SJSA1 (cell line): ENCODE measurements around the gene GH2. TPM values are rescaled to one million over a fixed set of nuclear protein-coding genes. Genes with fewer than 3 reads are reported as not detected.
A peak's percentile ranks its signal among the peaks of the same experiment; 100 is the strongest.
"Not testable (repeated sequence)": the region's sequence is repeated elsewhere in the genome, so short reads cannot be mapped to it uniquely, and the experiment has no call there.

ENCODE experiments used
- DNase-seq, 2 experiments: peaks; one replicate each; pipeline ENCODE4 v3.0.0-alpha.2; 2015 to 2020; ENCODE audit warnings: low spot score in 2 of 2, low read depth in 1 of 2
- H3K27ac ChIP-seq: fragments of 250-450 bp; sonication (Bioruptor Pico); 2 replicates; pipeline ENCODE4 v1.5.1; 2020; ENCODE audit warnings: mild to moderate bottlenecking, moderate library complexity
- H3K27me3 ChIP-seq: fragments of 250-450 bp; sonication (Bioruptor Pico); replicated peaks from 2 replicates; pipeline ENCODE4 v1.5.1; 2020; ENCODE audit warnings: mild to moderate bottlenecking, moderate library complexity
- H3K36me3 ChIP-seq: fragments of 250-450 bp; sonication (Bioruptor Pico); 2 replicates; pipeline ENCODE4 v1.5.1; 2020; ENCODE audit warnings: mild to moderate bottlenecking
- H3K4me1 ChIP-seq: fragments of 250-450 bp; sonication (Bioruptor Pico); replicated peaks from 2 replicates; pipeline ENCODE4 v1.6.1; 2021; ENCODE audit warnings: mild to moderate bottlenecking
- H3K4me3 ChIP-seq: fragments of 250-450 bp; sonication (Bioruptor Pico); 2 replicates; pipeline ENCODE4 v1.5.1; 2020; ENCODE audit warnings: mild to moderate bottlenecking
- H3K9me3 ChIP-seq: fragments of 250-450 bp; sonication (Bioruptor Pico); replicated peaks from 2 replicates; pipeline ENCODE4 v1.5.1; 2020; ENCODE audit warnings: mild to moderate bottlenecking
- total RNA-seq: library from RNA; depleted of rRNA; stranded (reverse); fragments of >200 nt; shearing (Covaris generic); gene quantifications from 2 replicates; pipeline ENCODE4 v1.2.3, GENCODE V29; 2014; rRNA removed

Gene GH2
- total RNA-seq: not detected in 2 replicates

DNA sequence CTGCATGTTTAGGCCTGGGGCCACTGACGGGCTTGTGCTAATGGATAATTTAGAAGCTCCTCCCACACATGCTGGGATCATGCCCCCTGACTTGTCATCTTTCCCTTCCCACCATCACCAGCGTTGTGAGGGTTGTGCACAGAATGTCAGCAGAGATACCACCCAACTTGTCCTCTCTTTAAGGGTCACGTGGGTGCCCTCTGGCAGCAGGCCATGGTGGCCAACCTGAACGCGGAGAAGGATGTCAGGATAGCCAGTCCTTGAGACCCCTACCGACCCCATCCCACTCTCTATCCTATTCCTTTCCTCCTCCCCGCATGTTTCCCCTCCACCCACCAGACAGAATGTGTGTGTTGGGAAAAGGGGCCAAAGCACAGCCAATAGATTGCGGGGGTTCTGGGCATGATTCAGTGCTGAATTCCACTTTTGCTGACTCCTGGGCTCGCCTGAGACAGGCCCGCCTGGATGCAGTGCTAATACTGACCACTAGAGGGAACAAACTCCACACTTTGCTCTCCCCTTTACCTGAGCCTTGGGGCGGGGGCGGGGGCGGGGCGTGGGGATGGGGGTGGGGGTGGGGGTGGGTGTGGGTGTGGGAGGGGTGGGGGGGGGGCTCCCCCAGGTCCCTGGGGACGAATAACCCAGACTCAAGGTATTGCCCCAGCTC, at the start of gene GH2:
Gene GH2, minus strand, starts transcription at position 10 of the 667 bp plus-strand sequence. CDS start 143 bp downstream, outside the sequence.
- H3K4me1 ChIP-seq: no peaks in the 10 kb centered on the region
- H3K27ac ChIP-seq: no peak within 1 kb of the TSS
- no peaks in the 10 kb centered on the region for H3K27me3 ChIP-seq
- no peaks in the 10 kb centered on the region for H3K9me3 ChIP-seq
- H3K36me3 ChIP-seq: no peaks in the 10 kb centered on the region
- peak in 1 of 2 experiments; percentile 52 for DNase-seq
- H3K4me3 ChIP-seq: no peak within 1 kb of the TSS

DNA sequence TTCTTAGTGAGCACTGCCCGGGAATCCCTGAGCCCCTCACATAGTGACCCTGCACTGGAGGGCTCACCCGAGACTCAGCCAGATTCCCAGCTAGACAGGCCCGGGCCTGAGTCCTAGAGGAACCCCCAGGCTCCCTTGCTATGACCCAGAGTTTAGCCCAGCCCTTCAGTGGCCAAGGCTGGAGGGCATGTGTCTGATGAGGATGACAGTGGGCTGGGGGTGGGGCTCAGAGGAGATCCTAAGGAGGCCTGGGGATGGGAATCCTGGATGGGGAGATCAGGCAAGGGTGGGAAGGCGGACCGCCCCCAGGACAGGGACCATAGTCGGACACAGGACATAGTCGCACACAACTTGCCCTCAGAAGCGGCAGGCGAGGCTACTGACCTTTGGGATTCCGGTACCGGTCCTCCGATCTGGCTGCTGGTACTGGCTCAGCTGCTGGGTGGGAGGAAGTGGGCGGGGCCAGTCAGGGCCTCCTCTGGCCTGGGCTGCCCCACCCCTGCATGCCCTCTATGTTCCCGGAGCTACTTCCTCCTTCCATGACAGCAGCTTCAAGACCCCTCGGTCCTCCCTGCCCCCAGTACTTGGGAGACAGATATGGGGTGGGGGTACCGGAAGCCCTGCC, 49.3 kb upstream of the GH2 start:
- H3K9me3 ChIP-seq: no peaks in the 10 kb centered on the region
- H3K36me3 ChIP-seq: no peaks in the 10 kb centered on the region
- H3K27ac ChIP-seq: no peak overlapping the region
- DNase-seq: no peak
- peaks cover 2% of the 10 kb centered on the region for H3K27me3 ChIP-seq
- no peak overlapping the region for H3K4me3 ChIP-seq
- no peaks in the 10 kb centered on the region for H3K4me1 ChIP-seq

DNA sequence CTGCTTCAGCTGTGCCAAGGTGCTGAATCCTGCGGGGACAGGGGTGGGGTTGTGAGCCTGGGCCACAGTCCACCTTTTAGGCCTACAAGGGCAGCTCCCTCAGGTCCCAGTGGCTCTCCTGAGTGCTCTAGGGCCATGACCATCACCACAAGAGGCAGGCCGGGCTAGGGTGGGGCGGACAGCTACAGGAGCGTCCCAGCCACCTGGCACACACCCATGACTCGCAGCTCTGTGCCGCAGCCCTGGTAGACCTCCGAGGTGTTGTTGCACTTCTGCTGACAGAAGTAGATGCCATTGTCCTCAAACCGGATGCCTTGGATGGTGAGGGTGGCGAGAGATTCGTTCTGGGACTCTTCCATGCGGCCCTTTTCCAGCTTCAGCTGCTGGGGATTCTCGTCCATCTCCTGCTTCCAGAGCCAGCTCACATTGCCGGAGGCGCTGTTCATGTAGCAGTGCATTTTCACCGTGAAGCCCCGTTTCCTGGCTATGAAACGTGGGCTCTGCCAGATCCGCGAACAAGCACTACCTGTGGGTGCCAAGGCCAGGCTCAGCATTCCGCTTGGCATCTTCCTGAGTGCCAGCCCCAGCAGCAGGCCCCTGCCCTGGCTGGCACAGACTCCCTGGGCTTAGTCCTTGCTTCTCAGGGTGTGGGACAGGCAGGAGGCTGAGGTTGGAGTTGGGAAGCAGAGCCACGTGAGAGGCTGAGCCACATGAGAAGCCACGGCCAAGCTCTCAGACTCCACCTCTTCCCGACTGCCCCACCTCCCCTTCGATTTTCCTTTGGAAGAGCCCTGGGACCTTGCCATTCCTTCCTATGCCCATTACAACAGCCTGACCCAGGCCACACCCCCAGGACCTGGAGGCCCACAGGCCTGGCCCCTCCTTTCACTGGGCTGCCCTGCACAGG, 48.4 kb upstream of the GH2 start:
- no peak overlapping the region for H3K4me3 ChIP-seq
- no peak overlapping the region for H3K27ac ChIP-seq
- no peak for DNase-seq
- H3K9me3 ChIP-seq: no peaks in the 10 kb centered on the region
- no peaks in the 10 kb centered on the region for H3K4me1 ChIP-seq
- H3K27me3 ChIP-seq: no peaks in the 10 kb centered on the region; the same call in none of the 2 replicates
- no peaks in the 10 kb centered on the region for H3K36me3 ChIP-seq

DNA sequence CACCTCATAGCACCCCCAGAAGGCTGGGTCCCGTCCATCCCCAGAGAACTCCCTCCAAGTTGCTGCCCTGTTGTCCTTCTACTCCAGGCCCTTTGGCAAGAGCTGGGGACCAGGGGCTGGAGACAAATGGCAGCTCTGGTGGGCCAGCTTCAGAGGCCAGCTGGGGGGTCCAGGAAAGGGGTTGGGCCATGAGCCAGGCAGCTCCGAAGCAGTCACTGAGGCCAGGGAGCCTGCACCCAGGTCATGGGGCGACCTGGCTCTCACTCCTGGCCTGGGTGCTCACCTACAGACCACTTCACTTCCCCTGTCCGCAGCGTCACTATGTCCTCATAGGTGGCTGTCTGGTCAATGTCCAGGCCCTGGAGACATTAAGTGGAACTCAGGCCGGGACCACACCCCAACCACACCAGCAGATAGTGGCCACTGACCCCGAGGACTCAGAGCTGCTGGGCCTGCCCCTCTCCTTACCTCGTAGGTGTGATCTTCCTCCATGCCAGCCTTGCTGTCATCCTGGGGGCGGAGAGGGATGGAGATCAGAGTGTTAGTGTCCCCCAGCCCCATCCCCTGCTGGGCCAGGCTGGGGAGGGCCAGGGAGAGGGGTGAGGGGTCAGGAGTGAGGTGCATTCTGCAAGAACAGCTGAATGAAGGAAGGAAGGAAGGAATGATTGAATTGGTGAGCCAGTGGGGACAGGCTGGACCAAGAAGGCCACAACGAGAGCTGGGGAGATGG, 47.4 kb upstream of the GH2 start:
- Histone ChIP-seq H3K36me3 (no peaks in the 10 kb centered on the region), H3K27me3 (no peaks in the 10 kb centered on the region; the same call in none of the 2 replicates), H3K9me3 (no peaks in the 10 kb centered on the region), H3K4me3 (no peak overlapping the region), H3K27ac (no peak overlapping the region), H3K4me1 (no peaks in the 10 kb centered on the region)
- no peak for DNase-seq

DNA sequence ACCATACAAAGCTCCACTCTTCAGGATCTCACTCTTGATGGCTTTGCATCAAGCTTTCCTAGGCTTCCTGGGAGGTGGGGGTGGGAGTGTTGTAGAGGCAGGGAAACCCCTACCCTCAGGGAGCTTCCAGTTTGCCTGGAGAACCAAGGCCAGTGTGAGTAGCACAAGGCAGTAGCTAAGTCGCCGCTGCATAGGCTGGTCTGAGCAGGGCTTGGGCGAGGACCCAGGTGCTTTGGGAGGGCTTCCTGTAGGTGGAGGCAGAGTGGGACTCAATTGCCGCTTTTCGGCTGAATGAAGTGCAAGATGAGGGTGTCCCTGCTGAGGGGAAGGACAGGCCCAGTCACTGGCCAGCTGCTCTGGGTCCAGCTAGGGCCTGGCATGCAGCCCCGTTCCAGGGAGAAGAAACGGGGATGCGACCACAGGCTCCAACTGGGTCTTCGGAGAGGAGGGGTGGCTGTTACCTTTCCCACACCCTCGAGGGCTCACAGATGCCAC, 46.5 kb upstream of the GH2 start:
- Histone ChIP-seq H3K27me3 (no peaks in the 10 kb centered on the region; the same call in none of the 2 replicates), H3K4me3 (no peak overlapping the region), H3K36me3 (no peaks in the 10 kb centered on the region), H3K27ac (no peak overlapping the region), H3K9me3 (no peaks in the 10 kb centered on the region), H3K4me1 (no peaks in the 10 kb centered on the region)
- no peak for DNase-seq

DNA sequence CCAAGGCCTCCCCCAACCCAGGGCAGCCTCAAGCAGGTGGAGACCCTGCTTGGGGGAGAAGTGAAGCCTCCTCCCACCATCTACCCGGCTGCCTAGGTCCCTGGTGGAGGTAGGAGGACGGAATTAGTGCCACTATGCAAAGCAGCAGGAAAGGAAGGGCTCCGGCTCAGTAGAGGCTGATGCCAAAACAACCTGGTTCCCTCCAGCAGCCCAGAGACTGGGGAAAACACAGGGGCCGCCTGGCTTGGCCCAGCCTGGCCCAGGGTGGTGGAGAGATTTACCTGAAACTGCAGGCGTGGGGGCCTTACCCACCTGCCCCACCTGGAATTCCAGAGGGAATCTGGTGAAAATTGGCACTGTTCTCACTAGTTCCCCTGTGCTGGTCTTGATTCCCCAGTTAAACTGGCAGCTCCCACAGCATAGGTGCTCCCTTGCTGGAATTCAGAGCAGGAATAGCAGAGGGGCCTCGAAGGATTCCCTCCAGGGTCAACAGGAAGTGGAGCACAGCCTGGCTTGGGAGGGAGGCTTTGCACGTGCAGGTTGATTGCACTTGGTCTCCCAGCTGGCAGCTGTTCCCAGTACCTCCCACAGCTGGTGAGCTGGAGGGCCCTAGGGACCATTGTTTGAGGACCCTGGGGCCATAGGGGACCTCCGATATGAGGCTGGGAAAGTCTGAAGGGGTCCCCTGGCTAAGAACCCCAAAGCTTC, 45.9 kb upstream of the GH2 start:
- no peak overlapping the region for H3K27ac ChIP-seq
- no peaks in the 10 kb centered on the region; the same call in none of the 2 replicates for H3K27me3 ChIP-seq
- no peak for DNase-seq
- H3K4me3 ChIP-seq: no peak overlapping the region
- no peaks in the 10 kb centered on the region for H3K4me1 ChIP-seq
- H3K36me3 ChIP-seq: no peaks in the 10 kb centered on the region
- no peaks in the 10 kb centered on the region for H3K9me3 ChIP-seq

DNA sequence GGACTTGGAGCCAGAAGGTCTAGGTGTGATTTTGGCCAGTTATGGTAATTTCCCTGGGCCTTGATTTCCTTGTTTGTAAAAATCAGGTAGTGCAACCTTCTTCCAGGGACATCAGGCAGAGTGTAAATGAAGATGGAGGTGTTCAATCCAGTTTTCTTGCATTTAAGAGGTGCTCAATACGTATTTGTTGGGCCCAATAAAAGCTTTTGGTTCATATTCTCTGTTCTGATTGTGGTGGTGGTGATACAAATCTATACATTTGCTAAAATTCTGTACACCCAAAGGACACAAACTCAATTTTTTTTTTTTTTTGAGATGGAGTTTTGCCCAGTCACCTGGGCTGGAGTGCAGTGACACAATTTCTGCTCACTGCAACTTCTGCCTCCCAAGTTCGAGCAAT, 44.4 kb upstream of the GH2 start:
- DNase-seq: no peak
- Histone ChIP-seq H3K4me3 (no peak overlapping the region), H3K27ac (no peak overlapping the region), H3K9me3 (no peaks in the 10 kb centered on the region), H3K27me3 (no peaks in the 10 kb centered on the region; the same call in none of the 2 replicates), H3K4me1 (no peaks in the 10 kb centered on the region), H3K36me3 (no peaks in the 10 kb centered on the region)

DNA sequence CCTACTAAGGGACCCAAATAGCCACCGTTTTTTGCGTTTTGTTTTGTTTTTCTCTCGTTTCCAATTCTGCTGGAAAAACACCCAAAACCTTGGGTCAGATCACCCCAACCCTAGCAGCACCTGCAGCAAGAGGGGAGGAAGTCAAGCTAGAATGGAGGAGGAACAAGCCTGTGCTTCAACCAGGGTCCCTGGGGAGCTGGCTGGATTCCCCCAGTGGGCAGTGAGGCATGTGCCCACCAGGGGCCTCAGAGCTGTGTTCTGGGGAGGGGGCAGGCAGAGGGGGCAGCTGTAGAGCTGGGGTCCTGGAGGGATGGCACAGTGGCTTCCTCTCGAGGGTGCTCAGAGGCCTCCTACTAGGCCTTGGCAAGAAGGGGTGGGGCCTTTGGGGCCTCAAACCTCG, 43.9 kb upstream of the GH2 start:
- Histone ChIP-seq H3K27ac (no peak overlapping the region), H3K4me1 (no peaks in the 10 kb centered on the region), H3K36me3 (no peaks in the 10 kb centered on the region), H3K9me3 (no peaks in the 10 kb centered on the region), H3K27me3 (no peaks in the 10 kb centered on the region; the same call in none of the 2 replicates), H3K4me3 (no peak overlapping the region)
- no peak for DNase-seq

DNA sequence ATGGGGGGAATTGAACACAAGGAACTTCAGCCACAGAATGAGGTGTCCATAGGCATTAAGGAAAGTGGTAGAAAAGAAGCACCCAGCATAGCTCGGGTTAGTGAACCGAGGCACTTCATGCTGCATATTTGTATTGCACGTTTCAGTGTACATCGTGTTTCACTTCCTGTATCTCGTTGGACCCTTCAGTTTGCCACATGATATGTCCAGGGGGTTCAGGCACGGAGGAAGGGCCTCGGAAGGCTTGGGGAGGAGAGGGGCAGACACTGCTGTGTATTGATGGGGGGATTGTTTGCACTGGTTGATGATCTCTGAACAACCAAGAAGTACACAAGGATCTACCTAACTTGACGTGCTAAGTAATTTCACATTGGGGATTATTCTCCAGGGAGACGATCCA, 40.7 kb upstream of the GH2 start:
- not testable (repeated sequence) for DNase-seq, H3K9me3 ChIP-seq, H3K36me3 ChIP-seq, H3K4me3 ChIP-seq, H3K4me1 ChIP-seq, H3K27me3 ChIP-seq, H3K27ac ChIP-seq

DNA sequence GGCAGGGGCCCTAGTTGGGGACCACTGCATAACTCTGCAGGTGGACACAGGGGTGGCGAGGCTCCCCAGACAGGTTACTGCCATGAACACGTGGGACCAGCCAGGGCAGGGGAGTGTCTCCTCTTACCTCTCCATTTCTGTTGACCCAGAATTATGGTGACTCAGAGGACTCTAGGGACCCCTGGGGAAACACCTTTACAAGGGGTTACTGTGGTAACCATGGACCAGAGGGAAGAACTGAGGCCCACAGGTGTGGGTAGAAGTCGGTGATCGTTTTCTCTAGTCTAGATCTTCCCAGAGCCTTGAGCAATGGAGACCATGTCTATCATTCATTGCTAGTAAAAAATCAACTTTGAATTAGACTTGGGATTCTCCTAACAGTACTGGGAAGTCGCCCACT, 39.0 kb upstream of the GH2 start:
- H3K4me3 ChIP-seq, DNase-seq, H3K27me3 ChIP-seq, H3K9me3 ChIP-seq, H3K4me1 ChIP-seq, H3K27ac ChIP-seq, H3K36me3 ChIP-seq: not testable (repeated sequence)

DNA sequence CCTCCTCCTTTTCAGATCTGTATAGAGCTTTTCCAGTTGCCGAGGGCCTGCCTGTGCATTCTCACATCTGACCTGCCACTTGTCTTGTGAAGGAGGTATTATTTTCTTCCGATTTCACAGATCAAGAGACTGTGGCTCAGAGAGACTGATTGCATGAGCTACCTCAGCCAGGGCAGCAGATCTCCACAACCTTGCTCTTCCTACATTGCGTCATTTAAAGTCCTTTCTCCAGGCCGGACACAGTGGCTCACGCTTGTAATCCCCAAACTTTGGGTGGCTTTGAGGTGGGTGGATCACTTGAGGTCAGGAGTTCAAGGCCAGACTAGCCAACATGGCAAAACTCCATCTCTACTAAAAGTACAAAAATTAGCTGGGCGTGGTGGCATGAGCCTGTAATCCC, 38.3 kb upstream of the GH2 start:
- not testable (repeated sequence) for DNase-seq, H3K27ac ChIP-seq, H3K4me1 ChIP-seq, H3K9me3 ChIP-seq, H3K36me3 ChIP-seq, H3K4me3 ChIP-seq, H3K27me3 ChIP-seq

DNA sequence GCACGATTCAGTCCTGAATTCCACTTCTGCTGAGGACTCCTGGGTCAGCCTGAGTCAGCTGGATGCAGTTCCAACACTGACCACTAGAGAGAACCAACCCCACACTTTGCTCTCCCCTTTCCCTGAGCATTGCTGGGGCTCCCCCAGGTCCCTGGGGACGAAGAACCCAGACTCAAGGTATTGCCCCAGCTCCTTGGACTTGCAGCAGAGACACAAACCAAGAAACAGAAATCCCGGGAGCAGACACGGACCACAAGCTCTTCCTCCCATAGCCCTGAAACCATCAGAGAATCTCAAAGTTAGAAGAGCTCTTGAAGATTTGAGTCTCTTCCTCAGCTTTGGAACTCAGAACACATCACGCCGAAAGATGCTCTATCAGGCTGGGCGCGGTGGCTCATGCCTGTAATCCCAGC, 37.6 kb upstream of the GH2 start:
- Histone ChIP-seq H3K27me3 (peaks cover 5% of the 10 kb centered on the region; the same call in 1 of the 2 replicates), H3K36me3 (no peaks in the 10 kb centered on the region), H3K4me1 (no peaks in the 10 kb centered on the region), H3K4me3 (no peak overlapping the region), H3K27ac (no peak overlapping the region), H3K9me3 (no peaks in the 10 kb centered on the region)
- peak; percentile 54 to 69 for DNase-seq

DNA sequence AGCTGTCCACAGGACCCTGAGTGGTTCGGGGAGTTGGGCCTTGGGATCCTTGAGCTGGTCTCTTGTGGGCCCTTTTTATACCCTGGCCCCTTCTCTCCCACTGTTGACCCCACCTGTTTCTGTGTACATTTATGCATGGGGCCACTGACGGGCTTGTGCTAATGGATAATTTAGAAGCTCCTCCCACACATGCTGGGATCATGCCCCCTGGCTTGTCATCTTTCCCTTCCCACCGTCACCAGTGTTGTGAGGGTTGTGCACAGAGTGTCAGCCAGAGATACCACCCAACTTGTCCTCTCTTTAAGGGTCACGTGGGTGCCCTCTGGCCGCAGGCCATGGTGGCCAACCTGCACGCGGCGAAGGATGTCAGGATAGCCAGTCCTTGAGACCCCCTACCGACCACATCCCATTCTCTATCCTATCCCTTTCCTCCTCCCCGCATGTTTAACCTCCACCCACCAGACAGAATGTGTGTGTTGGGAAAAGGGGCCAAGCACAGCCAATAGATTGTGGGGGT, 37.1 kb upstream of the GH2 start, which contains the start of gene GH1:
Gene GH1, minus strand, starts transcription at position 51 of the 517 bp plus-strand sequence. CDS start 63 bp downstream, outside the sequence.
- H3K9me3 ChIP-seq, DNase-seq, H3K4me1 ChIP-seq, H3K27me3 ChIP-seq, H3K36me3 ChIP-seq, H3K27ac ChIP-seq, H3K4me3 ChIP-seq: not testable (repeated sequence)
